IMR-90 (cell line): ENCODE data around the gene C8A. TPM values are rescaled to one million over a fixed set of nuclear protein-coding genes. Genes with fewer than 3 reads are reported as not detected.

Source experiments
- ATAC-seq: fragments of 200-7000 bp; cut with Tn5 transposase; 2 replicates; pipeline ENCODE4 v1.9.1; 2020; ENCODE audit warnings: low read depth, mild to moderate bottlenecking, moderate library complexity
- BruUV-seq: library from RNA; stranded (reverse); fragments of 400-500 nt; replicated peaks from 2 replicates; lab custom pipeline; 2021; lab: Mats Ljungman, UMichigan
- CTCF ChIA-PET: fragments of 300-600 bp; formaldehyde crosslinking; extraction: SDS; loops from one replicate; lab custom pipeline; 2021; ENCODE audit warnings: antibody characterized with exemption; lab: Yijun Ruan, JAX
- POLR2A ChIA-PET: fragments of 300-600 bp; sonication (Branson Sonifier 250); formaldehyde crosslinking; loops from one replicate; lab custom pipeline; 2022; ENCODE audit warnings: antibody characterized with exemption; ENCODE audit not compliant: unreplicated experiment; lab: Charles Lee
- DNase-seq: peaks from one replicate; pipeline ENCODE4 v3.0.0; 2013
- H2AFZ ChIP-seq: replicated peaks from 2 replicates; pipeline ENCODE3; 2013; ENCODE audit warnings: low read length, mild to moderate bottlenecking; ENCODE audit not compliant: poor library complexity
- H2AK5ac ChIP-seq: 2 replicates; pipeline ENCODE4 v1.6.1; 2013; ENCODE audit warnings: low read depth, low read length, inconsistent platforms
- H2AK9ac ChIP-seq: replicated peaks from 2 replicates; pipeline ENCODE3; 2013; ENCODE audit warnings: mild to moderate bottlenecking, low read depth, low read length, moderate library complexity; ENCODE audit not compliant: poor library complexity
- H2BK120ac ChIP-seq: 2 replicates; pipeline ENCODE4 v1.6.1; 2013; ENCODE audit warnings: low read depth, low read length, inconsistent platforms
- H2BK15ac ChIP-seq: 3 replicates; pipeline ENCODE4 v1.6.1; 2013; ENCODE audit warnings: low read depth, low read length, inconsistent platforms
- H2BK20ac ChIP-seq: 2 replicates; pipeline ENCODE4 v1.6.1; 2013; ENCODE audit warnings: low read depth, mild to moderate bottlenecking, inconsistent platforms, low read length, moderate library complexity
- H2BK5ac ChIP-seq: 2 replicates; pipeline ENCODE4 v1.6.1; 2013; ENCODE audit warnings: mild to moderate bottlenecking, low read depth, low read length, inconsistent platforms; ENCODE audit not compliant: poor library complexity, severe bottlenecking
- H3K14ac ChIP-seq: replicated peaks from 2 replicates; pipeline ENCODE4 v1.6.1; 2013; ENCODE audit warnings: low read depth, low read length, inconsistent platforms
- H3K18ac ChIP-seq: 2 replicates; pipeline ENCODE4 v1.6.1; 2013; ENCODE audit warnings: low read depth, low read length, control low read depth
- H3K23ac ChIP-seq: 2 replicates; pipeline ENCODE4 v1.6.1; 2013; ENCODE audit warnings: low read depth, low read length, inconsistent platforms
- H3K27ac ChIP-seq: 2 replicates; pipeline ENCODE4 v1.5.1; 2013; ENCODE audit warnings: mild to moderate bottlenecking, control low read depth, low read length; ENCODE audit not compliant: insufficient read depth
- H3K27me3 ChIP-seq: 2 replicates; pipeline ENCODE4 v1.6.1; 2013; ENCODE audit warnings: low read length; ENCODE audit not compliant: control insufficient read depth, insufficient read depth
- H3K36me3 ChIP-seq: 2 replicates; pipeline ENCODE4 v1.6.1; 2013; ENCODE audit warnings: low read length, mixed read lengths; ENCODE audit not compliant: control insufficient read depth, insufficient read depth
- H3K4ac ChIP-seq: 2 replicates; pipeline ENCODE4 v1.6.1; 2013; ENCODE audit warnings: low read depth, low read length, inconsistent platforms
- H3K4me1 ChIP-seq: 2 replicates; pipeline ENCODE4 v1.6.1; 2013; ENCODE audit warnings: low read length, mixed read lengths; ENCODE audit not compliant: control insufficient read depth, insufficient read depth
- H3K4me2 ChIP-seq: 2 replicates; pipeline ENCODE4 v1.6.1; 2013; ENCODE audit warnings: low read depth, mild to moderate bottlenecking, control low read depth, low read length, moderate library complexity
- H3K4me3 ChIP-seq: 2 replicates; pipeline ENCODE4 v1.5.1; 2013; ENCODE audit warnings: low read depth, mild to moderate bottlenecking, control low read depth, low read length, moderate library complexity; ENCODE audit not compliant: insufficient read depth
- H3K56ac ChIP-seq: 2 replicates; pipeline ENCODE4 v1.6.1; 2013; ENCODE audit warnings: low read length, inconsistent platforms; ENCODE audit not compliant: insufficient read depth; ENCODE audit errors: extremely low read depth
- H3K79me1 ChIP-seq, 2 experiments: 2 replicates each; pipeline ENCODE4 v1.6.1; 2013; ENCODE audit warnings: low read length in 2 of 2, inconsistent platforms in 1 of 2, low read depth in 1 of 2
- H3K9ac ChIP-seq: 2 replicates; pipeline ENCODE4 v1.6.1; 2013; ENCODE audit warnings: low read depth, low read length, control low read depth
- H3K9me1 ChIP-seq: 2 replicates; pipeline ENCODE4 v1.6.1; 2013; ENCODE audit warnings: low read length, inconsistent platforms; ENCODE audit not compliant: insufficient read depth
- H3K9me3 ChIP-seq: 2 replicates; pipeline ENCODE4 v1.6.1; 2013; ENCODE audit warnings: low read length; ENCODE audit not compliant: control insufficient read depth, insufficient read depth
- H4K20me1 ChIP-seq: 2 replicates; pipeline ENCODE4 v1.6.1; 2013; ENCODE audit warnings: low read length, inconsistent platforms; ENCODE audit not compliant: insufficient read depth
- H4K5ac ChIP-seq: 2 replicates; pipeline ENCODE4 v1.6.1; 2013; ENCODE audit warnings: mild to moderate bottlenecking, low read depth, low read length, control low read depth
- H4K8ac ChIP-seq, 2 experiments: 2 replicates each; pipeline ENCODE4 v1.6.1; 2013; ENCODE audit warnings: low read depth in 2 of 2, low read length in 2 of 2, control low read depth in 1 of 2, inconsistent platforms in 1 of 2
- H4K91ac ChIP-seq: 2 replicates; pipeline ENCODE4 v1.6.1; 2013; ENCODE audit warnings: low read depth, low read length, inconsistent platforms; ENCODE audit not compliant: insufficient read depth
- BHLHE40 ChIP-seq: fragments of 150-350 bp; IDR thresholded peaks from 2 replicates; pipeline ENCODE4 v1.6.1; 2016; ENCODE audit warnings: mild to moderate bottlenecking, low read depth, low read length
- CEBPB ChIP-seq: IDR thresholded peaks from 2 replicates; pipeline ENCODE4 v1.6.1; 2012; ENCODE audit warnings: low read depth, low read length, improper control_type of control experiment
- CHD1 ChIP-seq: IDR thresholded peaks from 2 replicates; pipeline ENCODE4 v1.6.1; 2012; ENCODE audit warnings: low read depth, low read length, improper control_type of control experiment
- FOS ChIP-seq: fragments of 150-350 bp; IDR thresholded peaks from 2 replicates; pipeline ENCODE4 v1.6.1; 2016; ENCODE audit warnings: low read depth, low read length
- MAFK ChIP-seq: IDR thresholded peaks from 2 replicates; pipeline ENCODE4 v1.6.1; 2012; ENCODE audit warnings: low read depth, low read length, improper control_type of control experiment
- MAZ ChIP-seq: IDR thresholded peaks from 2 replicates; pipeline ENCODE4 v1.6.1; 2012; ENCODE audit warnings: low read depth, mild to moderate bottlenecking, low read length, improper control_type of control experiment, moderate library complexity, borderline replicate concordance
- MXI1 ChIP-seq: IDR thresholded peaks from 2 replicates; pipeline ENCODE4 v1.6.1; 2012; ENCODE audit warnings: low read depth, mild to moderate bottlenecking, low read length, moderate library complexity, borderline replicate concordance
- NFE2L2 ChIP-seq: fragments of 150-350 bp; IDR thresholded peaks from 2 replicates; pipeline ENCODE4 v1.6.1; 2016; ENCODE audit warnings: low read depth, mild to moderate bottlenecking, low read length
- POLR2A ChIP-seq: IDR thresholded peaks from 2 replicates; pipeline ENCODE4 v1.6.1; 2012; ENCODE audit warnings: mild to moderate bottlenecking, low read depth, low read length
- RAD21 ChIP-seq: IDR thresholded peaks from 2 replicates; pipeline ENCODE4 v1.6.1; 2012; ENCODE audit warnings: low read length, improper control_type of control experiment
- RCOR1 ChIP-seq: IDR thresholded peaks from 2 replicates; pipeline ENCODE4 v1.6.1; 2012; ENCODE audit warnings: mild to moderate bottlenecking, low read length, improper control_type of control experiment; ENCODE audit not compliant: insufficient replicate concordance
- RFX5 ChIP-seq: IDR thresholded peaks from 2 replicates; pipeline ENCODE4 v1.8.0; 2012; ENCODE audit warnings: low read depth, mild to moderate bottlenecking, low read length, moderate library complexity
- SMC3 ChIP-seq: fragments of 150-350 bp; IDR thresholded peaks from 2 replicates; pipeline ENCODE4 v1.6.1; 2016; ENCODE audit warnings: low read depth, mild to moderate bottlenecking, antibody characterized with exemption, low read length, moderate library complexity
- dilution Hi-C: fragments of 300-500 bp; cut with HindIII; formaldehyde crosslinking; loops from one replicate; pipeline ENCODE4 v1.14.3; 2018; ENCODE audit warnings: low sequenced_read_pairs; ENCODE audit not compliant: unreplicated experiment
- in situ Hi-C: fragments of 300-500 bp; cut with MboI; formaldehyde crosslinking; loops from 3 replicates; pipeline ENCODE4 v1.14.3; 2019; ENCODE audit warnings: low sequenced_read_pairs, inconsistent platforms, mixed read lengths
- intact Hi-C: fragments of 100-400 bp; cut with micrococcal nuclease; formaldehyde crosslinking; loops from 2 replicates; pipeline ENCODE4 v1.10.0; 2022
- polyA plus RNA-seq, 3 experiments: library from polyadenylated mRNA; depleted of rRNA; stranded (reverse); fragments of >200 nt; gene quantifications; 2 replicates each; pipeline ENCODE4 v1.2.3, GENCODE V29; 2012; ENCODE audit warnings: low replicate concordance in 1 of 3
- total RNA-seq: library from RNA; depleted of rRNA; stranded (reverse); fragments of >200 nt; gene quantifications from 2 replicates; pipeline ENCODE4 v1.2.3, GENCODE V29; 2012
- TF ChIP-seq, protein P1 (sequence below): conservative IDR thresholded peaks from 2 replicates; pipeline ENCODE4 v1.5.1; 2012; ENCODE audit warnings: mild to moderate bottlenecking, low read depth, low read length, improper control_type of control experiment
- TF ChIP-seq, protein P2 (sequence below): fragments of 150-350 bp; IDR thresholded peaks from 2 replicates; pipeline ENCODE4 v1.6.1; 2017; ENCODE audit warnings: mild to moderate bottlenecking, antibody characterized with exemption, low read length, low read depth
- TF ChIP-seq, protein P3 (sequence below): fragments of 150-350 bp; IDR thresholded peaks from 2 replicates; pipeline ENCODE4 v1.6.1; 2016; ENCODE audit warnings: low read depth, mild to moderate bottlenecking, low read length, moderate library complexity, borderline replicate concordance

Gene C8A
- total and polyA plus RNA-seq, 2 of the 4 experiments (the other 2 are of a cell fraction) = not detected

DNA sequence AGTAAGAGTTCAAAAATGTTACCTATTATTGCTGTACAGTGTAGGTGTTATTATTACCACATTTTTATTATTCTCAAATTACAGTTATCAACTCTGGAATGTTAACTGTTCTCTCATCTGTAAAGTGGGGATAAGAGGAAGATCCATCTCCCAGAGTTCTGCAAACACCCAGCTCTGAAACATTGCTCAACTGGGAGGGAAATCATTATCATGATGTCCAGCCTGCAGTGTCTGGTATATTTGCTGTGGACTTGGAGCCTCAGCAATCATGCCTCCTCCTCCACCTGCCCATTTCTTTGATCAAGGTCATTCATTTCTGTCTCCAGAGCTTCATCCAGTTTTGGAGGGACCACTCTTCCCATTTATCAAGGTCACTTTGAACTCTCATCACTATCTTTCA, 39.4 kb downstream of the C8A start:
- Histone ChIP-seq H3K9ac (no peak overlapping the region), H4K91ac (no peak overlapping the region), H2BK20ac (no peak overlapping the region), H3K23ac (no peak overlapping the region), H3K4me1 (no peaks in the 10 kb centered on the region), H3K18ac (no peak overlapping the region), H4K8ac (no peak overlapping the region), H3K36me3 (no peaks in the 10 kb centered on the region), H2AK9ac (no peak overlapping the region), H3K27ac (no peak overlapping the region), H2BK15ac (no peak overlapping the region), H3K79me1 (no peaks in the 10 kb centered on the region), H3K14ac (no peak overlapping the region), H4K5ac (no peak overlapping the region), H3K4me3 (no peak overlapping the region), H2BK120ac (no peak overlapping the region), H3K4me2 (no peak overlapping the region), H3K9me3 (no peaks in the 10 kb centered on the region), H2BK5ac (no peak overlapping the region), H4K20me1 (no peaks in the 10 kb centered on the region), H3K4ac (no peak overlapping the region), H2AFZ (no peak overlapping the region), H3K27me3 (peaks cover 2% of the 10 kb centered on the region; the same call in 1 of the 2 replicates), H3K56ac (no peak overlapping the region), H2AK5ac (no peak overlapping the region), H3K9me1 (no peaks in the 10 kb centered on the region)
- CTCF ChIA-PET = interaction anchor here (0.5 kb wide), 1 partner anchor 12 kb away, joined by 3 read pairs; no protein-coding TSS in a partner anchor
- in situ Hi-C loops = no loop called here
- dilution Hi-C loops = no loop called here
- DNase-seq = no peak
- TF ChIP-seq NFE2L2 (no peak), MXI1 (no peak), BHLHE40 (no peak), RCOR1 (no peak), POLR2A (no peak), MAZ (no peak), FOS (no peak), CHD1 (no peak), RAD21 (no peak), CEBPB (no peak), MAFK (no peak), SMC3 (no peak), RFX5 (no peak)
- TF ChIP-seq, protein P1, sequence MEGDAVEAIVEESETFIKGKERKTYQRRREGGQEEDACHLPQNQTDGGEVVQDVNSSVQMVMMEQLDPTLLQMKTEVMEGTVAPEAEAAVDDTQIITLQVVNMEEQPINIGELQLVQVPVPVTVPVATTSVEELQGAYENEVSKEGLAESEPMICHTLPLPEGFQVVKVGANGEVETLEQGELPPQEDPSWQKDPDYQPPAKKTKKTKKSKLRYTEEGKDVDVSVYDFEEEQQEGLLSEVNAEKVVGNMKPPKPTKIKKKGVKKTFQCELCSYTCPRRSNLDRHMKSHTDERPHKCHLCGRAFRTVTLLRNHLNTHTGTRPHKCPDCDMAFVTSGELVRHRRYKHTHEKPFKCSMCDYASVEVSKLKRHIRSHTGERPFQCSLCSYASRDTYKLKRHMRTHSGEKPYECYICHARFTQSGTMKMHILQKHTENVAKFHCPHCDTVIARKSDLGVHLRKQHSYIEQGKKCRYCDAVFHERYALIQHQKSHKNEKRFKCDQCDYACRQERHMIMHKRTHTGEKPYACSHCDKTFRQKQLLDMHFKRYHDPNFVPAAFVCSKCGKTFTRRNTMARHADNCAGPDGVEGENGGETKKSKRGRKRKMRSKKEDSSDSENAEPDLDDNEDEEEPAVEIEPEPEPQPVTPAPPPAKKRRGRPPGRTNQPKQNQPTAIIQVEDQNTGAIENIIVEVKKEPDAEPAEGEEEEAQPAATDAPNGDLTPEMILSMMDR = no peak
- TF ChIP-seq, protein P2, sequence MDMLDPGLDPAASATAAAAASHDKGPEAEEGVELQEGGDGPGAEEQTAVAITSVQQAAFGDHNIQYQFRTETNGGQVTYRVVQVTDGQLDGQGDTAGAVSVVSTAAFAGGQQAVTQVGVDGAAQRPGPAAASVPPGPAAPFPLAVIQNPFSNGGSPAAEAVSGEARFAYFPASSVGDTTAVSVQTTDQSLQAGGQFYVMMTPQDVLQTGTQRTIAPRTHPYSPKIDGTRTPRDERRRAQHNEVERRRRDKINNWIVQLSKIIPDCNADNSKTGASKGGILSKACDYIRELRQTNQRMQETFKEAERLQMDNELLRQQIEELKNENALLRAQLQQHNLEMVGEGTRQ = no peak
- TF ChIP-seq, protein P3, sequence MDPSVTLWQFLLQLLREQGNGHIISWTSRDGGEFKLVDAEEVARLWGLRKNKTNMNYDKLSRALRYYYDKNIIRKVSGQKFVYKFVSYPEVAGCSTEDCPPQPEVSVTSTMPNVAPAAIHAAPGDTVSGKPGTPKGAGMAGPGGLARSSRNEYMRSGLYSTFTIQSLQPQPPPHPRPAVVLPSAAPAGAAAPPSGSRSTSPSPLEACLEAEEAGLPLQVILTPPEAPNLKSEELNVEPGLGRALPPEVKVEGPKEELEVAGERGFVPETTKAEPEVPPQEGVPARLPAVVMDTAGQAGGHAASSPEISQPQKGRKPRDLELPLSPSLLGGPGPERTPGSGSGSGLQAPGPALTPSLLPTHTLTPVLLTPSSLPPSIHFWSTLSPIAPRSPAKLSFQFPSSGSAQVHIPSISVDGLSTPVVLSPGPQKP = no peak
- ATAC-seq = no peak
- intact Hi-C loops = no loop called here
- POLR2A ChIA-PET = no interaction called here
- BruUV-seq = no TSS peak
